HepG2 (cell line): Measurements from ENCODE around the gene EFNA4. TPM values are rescaled to one million over a fixed set of nuclear protein-coding genes. Genes with fewer than 3 reads are reported as not detected.

ENCODE experiments used
- BHLHE40 ChIP-seq: IDR thresholded peaks from 2 replicates; pipeline ENCODE4 v1.6.1; 2011; ENCODE audit warnings: low read length, improper control_type of control experiment
- FOXC1 ChIP-seq: sonication (generic); formaldehyde crosslinking; IDR thresholded peaks from 2 replicates; pipeline ENCODE4 v1.8.0; 2022; ENCODE audit warnings: mild to moderate bottlenecking, missing genetic modification reagents, borderline replicate concordance
- FOXP1 ChIP-seq, 2 experiments: fragments of 450-650 bp in 1 of 2; IDR thresholded peaks; 2 replicates each; pipeline ENCODE4 v1.6.1; 2017 to 2018; ENCODE audit warnings: antibody characterized with exemption in 1 of 2
- HNRNPUL1 ChIP-seq: fragments of 200-400 bp; formaldehyde crosslinking; IDR thresholded peaks from 2 replicates; pipeline ENCODE4 v1.6.1; 2017; ENCODE audit warnings: low read depth, mild to moderate bottlenecking, low read length, moderate library complexity
- MTERF4 ChIP-seq: sonication (generic); formaldehyde crosslinking; IDR thresholded peaks from 2 replicates; pipeline ENCODE4 v1.8.0; 2023; ENCODE audit warnings: mild to moderate bottlenecking, missing genetic modification reagents
- MYPOP ChIP-seq: sonication (generic); formaldehyde crosslinking; IDR thresholded peaks from 2 replicates; pipeline ENCODE4 v1.8.1; 2023; ENCODE audit warnings: mild to moderate bottlenecking, moderate library complexity, missing genetic modification reagents
- PAWR ChIP-seq: sonication (generic); formaldehyde crosslinking; IDR thresholded peaks from 2 replicates; pipeline ENCODE4 v1.4.0; 2020; ENCODE audit warnings: missing genetic modification reagents, mild to moderate bottlenecking, borderline replicate concordance
- RFXANK ChIP-seq: IDR thresholded peaks from 2 replicates; pipeline ENCODE4 v1.6.1; 2016
- SMC3 ChIP-seq: IDR thresholded peaks from 2 replicates; pipeline ENCODE4 v1.6.1; 2011; ENCODE audit warnings: low read length, improper control_type of control experiment
- SP4 ChIP-seq: sonication (generic); formaldehyde crosslinking; IDR thresholded peaks from 2 replicates; pipeline ENCODE4 v1.8.1; 2023; ENCODE audit warnings: mild to moderate bottlenecking, missing genetic modification reagents
- SRSF9 ChIP-seq: fragments of 200-400 bp; formaldehyde crosslinking; IDR thresholded peaks from 2 replicates; pipeline ENCODE4 v1.6.1; 2018; ENCODE audit warnings: borderline replicate concordance, mild to moderate bottlenecking, low read depth, low read length; ENCODE audit not compliant: insufficient read depth, poor library complexity, severe bottlenecking
- YEATS4 ChIP-seq: sonication (generic); formaldehyde crosslinking; IDR thresholded peaks from 2 replicates; pipeline ENCODE4 v1.4.0; 2020; ENCODE audit warnings: missing genetic modification reagents, borderline replicate concordance
- ZBTB33 ChIP-seq: sonication (generic); formaldehyde crosslinking; IDR thresholded peaks from 2 replicates; pipeline ENCODE4 v1.4.0; 2020; ENCODE audit warnings: missing genetic modification reagents
- ZGPAT ChIP-seq: IDR thresholded peaks from 2 replicates; pipeline ENCODE4 v1.6.1; 2016; ENCODE audit warnings: mild to moderate bottlenecking
- ZNF326 ChIP-seq: sonication (generic); formaldehyde crosslinking; IDR thresholded peaks from 2 replicates; pipeline ENCODE4 v1.4.0; 2020; ENCODE audit warnings: missing genetic modification reagents, borderline replicate concordance
- ZNF362 ChIP-seq: sonication (generic); formaldehyde crosslinking; IDR thresholded peaks from 2 replicates; pipeline ENCODE4 v1.4.0; 2020; ENCODE audit warnings: missing genetic modification reagents, mild to moderate bottlenecking, borderline replicate concordance
- ZNF547 ChIP-seq: sonication (generic); formaldehyde crosslinking; IDR thresholded peaks from 2 replicates; pipeline ENCODE4 v1.5.1; 2020; ENCODE audit warnings: mild to moderate bottlenecking, missing genetic modification reagents
- ZNF687 ChIP-seq: sonication (generic); formaldehyde crosslinking; IDR thresholded peaks from 2 replicates; pipeline ENCODE4 v1.5.1; 2020; ENCODE audit warnings: mild to moderate bottlenecking, missing genetic modification reagents, moderate library complexity
- polyA plus RNA-seq, 8 experiments: library from polyadenylated mRNA; depleted of rRNA in 3 of 8; stranded (reverse) in 7 of 8; unstranded in 1 of 8; fragments of >200 nt; fragmentation: Illumina TruSeq in 4 of 8; extraction: Trizol in 4 of 8; gene quantifications; 2 replicates each; pipeline versions ENCODE4 v1.2.1 to v1.2.3, GENCODE V29; 2011 to 2016; ENCODE audit warnings: low read depth in 4 of 8, missing spikeins in 1 of 8, mixed read lengths in 1 of 8; ENCODE audit not compliant: insufficient read depth in 1 of 8
- total RNA-seq, 5 experiments: library from RNA; depleted of rRNA; stranded (reverse); fragments of >200 nt; fragmentation: Illumina TruSeq; extraction: Trizol; gene quantifications; 2 replicates each; pipeline ENCODE4 v1.2.3, GENCODE V29; 2016; ENCODE audit warnings: low read depth in 1 of 5

Gene EFNA4
- total and polyA plus RNA-seq, 2 of the 13 experiments (the other 11 are each of a cell fraction or from before 2014, with no cell fraction given) = 12.0 to 17.2 TPM

GRCh38 chr1:155093911-155094621 lies 30.5 kb downstream of the EFNA4 start (continued):
- TF ChIP-seq ZNF362 (no peak), ZBTB33 (CRISPR knock-in tag) (no peak), SRSF9 (no peak), ZGPAT (CRISPR knock-in tag) (no peak), BHLHE40 (peak; percentile 5; the same call in 1 of the 2 replicates), FOXP1 (IDR thresholded peaks at IDR 0.05) (no peak), FOXP1 (CRISPR knock-in tag; IDR thresholded peaks at IDR 0.05) (peak; percentile 42; the same call in 1 of the 2 replicates), ZNF326 (CRISPR knock-in tag) (no peak), HNRNPUL1 (no peak), RFXANK (CRISPR knock-in tag) (no peak), ZNF547 (CRISPR knock-in tag) (no peak), ZNF687 (CRISPR knock-in tag) (peak; percentile 56), SP4 (CRISPR knock-in tag) (peak; percentile 55), PAWR (no peak), SMC3 (peak; percentile 64; the same call in 1 of the 2 replicates), YEATS4 (CRISPR knock-in tag) (no peak), MTERF4 (CRISPR knock-in tag) (peak; percentile 65; the same call in 1 of the 2 replicates), MYPOP (CRISPR knock-in tag) (0 out of 2 replicates have a peak, but pooled peaks have one; percentile 25), FOXC1 (CRISPR knock-in tag) (no peak)
